ENCODE data around the gene MAU2. TPM values are rescaled to one million over a fixed set of nuclear protein-coding genes. Genes with fewer than 3 reads are reported as not detected.

Gene MAU2
- total RNA-seq, 1 experiment from 2014 or later, result 48.4 TPM

- Histone ChIP-seq H3K14ac (ENCODE audit: insufficient read depth, low read length) (no peak overlapping the region), H3T11ph (ENCODE audit: low read length) (no peak overlapping the region), H2AK5ac (ENCODE audit: insufficient read length, low read length) (no peak overlapping the region), H3K4ac (ENCODE audit: low read depth, low read length) (no peak overlapping the region), H3K4me1 (ENCODE audit: insufficient read depth, low read length) (no peaks in the 10 kb centered on the region), H3K23me2 (ENCODE audit: insufficient read length, low read depth, low read length, poor library complexity, severe bottlenecking) (no peaks in the 10 kb centered on the region), H3K18ac (ENCODE audit: insufficient read length, low read depth, low read length) (no peak overlapping the region), H3K27ac (ENCODE audit: insufficient read length, low read depth, low read length) (no peak overlapping the region), H3K56ac (ENCODE audit: insufficient read length, low read depth, low read length) (no peak overlapping the region), H2BK15ac (ENCODE audit: low read depth, low read length) (no peak overlapping the region), H4K5ac (ENCODE audit: insufficient read length, low read depth, low read length) (no peak overlapping the region), H4K91ac (ENCODE audit: insufficient read length, low read depth, low read length) (no peak overlapping the region), H3K9ac (ENCODE audit: extremely low read depth, insufficient read length, low read length) (no peak overlapping the region), H3K4me2 (ENCODE audit: insufficient read depth, insufficient read length, low read length) (no peak overlapping the region), H2BK12ac (ENCODE audit: insufficient read length, low read depth, low read length) (no peak overlapping the region), H2BK20ac (ENCODE audit: low read depth, low read length, poor library complexity, severe bottlenecking) (no peak overlapping the region), H3K79me1 (ENCODE audit: insufficient read depth, low read depth, low read length, poor library complexity, severe bottlenecking) (no peaks in the 10 kb centered on the region), H4K20me1 (ENCODE audit: control insufficient read depth, insufficient read depth, insufficient read length) (no peaks in the 10 kb centered on the region), H3K79me2 (ENCODE audit: insufficient read depth, low read length) (no peaks in the 10 kb centered on the region), H2BK120ac (ENCODE audit: low read depth, low read length, poor library complexity, severe bottlenecking) (no peak overlapping the region), H4K8ac (replicated peaks; ENCODE audit: insufficient read length, low read depth, low read length) (no peak overlapping the region), H3K27me3 (ENCODE audit: insufficient read depth, low read length) (no peaks in the 10 kb centered on the region), H3K23ac (ENCODE audit: insufficient read length, low read depth, low read length) (no peak overlapping the region), H2AFZ (ENCODE audit: low read length) (no peak overlapping the region), H2BK5ac (ENCODE audit: insufficient read length, low read length) (no peak overlapping the region), H3K9me3 (ENCODE audit: control insufficient read depth, low read depth, low read length) (no peaks in the 10 kb centered on the region)
- no peak overlapping the region for H3K27ac Mint-ChIP-seq
- H3K27me3 Mint-ChIP-seq (ENCODE audit: low read depth), result no peaks in the 10 kb centered on the region
- no peak for TF ChIP-seq CTCF (conservative IDR thresholded peaks at IDR 0.05)
- no CpG with 5 or more reads among the region's 10 CpGs for WGBS (ENCODE audit: extremely low coverage, insufficient read length, low lambda C conversion rate)
- no peak for DNase-seq
- no peaks in the 10 kb centered on the region for H3K9me3 Mint-ChIP-seq
- no peak overlapping the region for H3K4me3 Mint-ChIP-seq
- no peaks in the 10 kb centered on the region for H3K4me1 Mint-ChIP-seq
- H3K36me3 Mint-ChIP-seq (ENCODE audit: insufficient read depth in 1 of 3, low read depth in 3 of 3), result peaks cover 17 to 60% (median 41%) of the 10 kb centered on the region in 3 experiments; a peak in 6 of 7 replicates
Observed at GRCh38 chr19:19285686-19286085, 34.9 kb upstream of the MAU2 start.

All from H9 (cell line).